Neural crest cell (in vitro differentiated cells): ENCODE results near the gene TEAD1. TPM values are rescaled to one million over a fixed set of nuclear protein-coding genes. Genes with fewer than 3 reads are reported as not detected.
A peak's percentile ranks its signal among the peaks of the same experiment; 100 is the strongest.

Source experiments
- DNase-seq: peaks from one replicate; pipeline ENCODE4 v3.0.0; 2021; ENCODE audit warnings: low read depth, mixed read lengths, low spot score
- H3K27ac Mint-ChIP-seq: one replicate; pipeline ENCODE4 v1.8.0; 2021; ENCODE audit warnings: mild to moderate bottlenecking, mixed read lengths; ENCODE audit not compliant: unreplicated experiment
- H3K27me3 Mint-ChIP-seq: 2 replicates; pipeline ENCODE4 v1.8.0; 2021; ENCODE audit warnings: low read depth, mild to moderate bottlenecking, mixed read lengths
- H3K36me3 Mint-ChIP-seq: 2 replicates; pipeline ENCODE4 v1.8.0; 2021; ENCODE audit warnings: low read depth, mild to moderate bottlenecking, mixed read lengths
- H3K4me1 Mint-ChIP-seq: 2 replicates; pipeline ENCODE4 v1.8.0; 2021; ENCODE audit warnings: mixed read lengths
- H3K4me3 Mint-ChIP-seq: one replicate; pipeline ENCODE4 v1.8.0; 2021; ENCODE audit warnings: mild to moderate bottlenecking, mixed read lengths
- H3K9me3 Mint-ChIP-seq: 2 replicates; pipeline ENCODE4 v1.8.0; 2021; ENCODE audit warnings: mixed read lengths
- total RNA-seq: library from RNA; stranded (reverse); gene quantifications from 2 replicates; pipeline ENCODE4 v1.2.1, GENCODE V29; 2021
- TF ChIP-seq, protein P1 (sequence below): fragments of 200-600 bp; sonication (generic); conservative IDR thresholded peaks from 2 replicates; pipeline ENCODE4 v1.5.0; 2021; ENCODE audit warnings: antibody characterized with exemption, mild to moderate bottlenecking

The TEAD1 gene
- total RNA-seq, 1 donor from 2014 or later: 84.1 TPM

DNA sequence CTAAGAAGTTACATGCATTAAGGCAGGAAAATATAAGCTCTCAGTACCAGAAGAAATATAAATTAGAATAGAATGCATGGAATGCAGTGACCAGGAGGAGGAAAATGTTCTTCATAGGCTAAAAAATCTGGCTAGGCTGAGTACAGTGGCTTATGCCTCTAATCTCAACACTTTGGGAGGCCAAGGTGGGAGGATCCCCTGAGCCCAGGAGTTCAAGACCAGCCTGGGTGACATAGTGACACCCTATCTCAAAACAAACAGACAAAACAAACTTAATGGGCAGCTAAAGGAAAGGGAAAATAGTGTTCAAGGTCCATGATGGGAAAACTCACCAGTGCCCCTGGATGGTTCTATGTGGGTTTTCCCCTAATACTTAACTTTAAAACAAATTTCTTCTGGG lies 256.6 kb downstream of the TEAD1 start:
- Mint-ChIP-seq H3K27me3 (no peaks in the 10 kb centered on the region), H3K36me3 (peaks cover 23% of the 10 kb centered on the region), H3K4me3 (no peak overlapping the region), H3K27ac (no peak overlapping the region), H3K9me3 (peaks cover 2% of the 10 kb centered on the region), H3K4me1 (no peaks in the 10 kb centered on the region)
- TF ChIP-seq, protein P1, sequence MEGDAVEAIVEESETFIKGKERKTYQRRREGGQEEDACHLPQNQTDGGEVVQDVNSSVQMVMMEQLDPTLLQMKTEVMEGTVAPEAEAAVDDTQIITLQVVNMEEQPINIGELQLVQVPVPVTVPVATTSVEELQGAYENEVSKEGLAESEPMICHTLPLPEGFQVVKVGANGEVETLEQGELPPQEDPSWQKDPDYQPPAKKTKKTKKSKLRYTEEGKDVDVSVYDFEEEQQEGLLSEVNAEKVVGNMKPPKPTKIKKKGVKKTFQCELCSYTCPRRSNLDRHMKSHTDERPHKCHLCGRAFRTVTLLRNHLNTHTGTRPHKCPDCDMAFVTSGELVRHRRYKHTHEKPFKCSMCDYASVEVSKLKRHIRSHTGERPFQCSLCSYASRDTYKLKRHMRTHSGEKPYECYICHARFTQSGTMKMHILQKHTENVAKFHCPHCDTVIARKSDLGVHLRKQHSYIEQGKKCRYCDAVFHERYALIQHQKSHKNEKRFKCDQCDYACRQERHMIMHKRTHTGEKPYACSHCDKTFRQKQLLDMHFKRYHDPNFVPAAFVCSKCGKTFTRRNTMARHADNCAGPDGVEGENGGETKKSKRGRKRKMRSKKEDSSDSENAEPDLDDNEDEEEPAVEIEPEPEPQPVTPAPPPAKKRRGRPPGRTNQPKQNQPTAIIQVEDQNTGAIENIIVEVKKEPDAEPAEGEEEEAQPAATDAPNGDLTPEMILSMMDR: no peak
- DNase-seq: no peak

DNA sequence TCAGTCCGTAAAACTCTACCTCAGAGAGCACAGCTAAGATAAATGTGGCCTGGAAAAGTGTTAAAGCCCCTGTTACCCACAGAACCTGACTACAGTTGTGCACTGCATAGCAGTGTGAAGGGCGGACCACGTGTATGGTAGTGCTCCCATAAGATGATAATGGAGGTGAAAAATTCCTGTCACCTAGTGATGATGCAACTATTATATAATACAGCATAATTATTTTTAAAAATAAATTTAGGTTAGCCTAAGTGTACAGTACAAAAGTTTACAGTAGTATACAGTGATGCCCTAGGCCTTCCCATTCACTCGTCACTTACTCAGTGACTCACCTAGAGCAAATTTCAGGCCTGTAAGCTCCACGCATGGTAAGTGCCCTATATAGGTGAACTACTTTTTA lies 258.3 kb downstream of the TEAD1 start:
- Mint-ChIP-seq H3K27ac (no peak overlapping the region), H3K36me3 (peaks cover 20% of the 10 kb centered on the region), H3K4me1 (no peaks in the 10 kb centered on the region), H3K9me3 (peaks cover 2% of the 10 kb centered on the region), H3K4me3 (no peak overlapping the region), H3K27me3 (no peaks in the 10 kb centered on the region)
- no peak for DNase-seq
- TF ChIP-seq, protein P1: no peak

DNA sequence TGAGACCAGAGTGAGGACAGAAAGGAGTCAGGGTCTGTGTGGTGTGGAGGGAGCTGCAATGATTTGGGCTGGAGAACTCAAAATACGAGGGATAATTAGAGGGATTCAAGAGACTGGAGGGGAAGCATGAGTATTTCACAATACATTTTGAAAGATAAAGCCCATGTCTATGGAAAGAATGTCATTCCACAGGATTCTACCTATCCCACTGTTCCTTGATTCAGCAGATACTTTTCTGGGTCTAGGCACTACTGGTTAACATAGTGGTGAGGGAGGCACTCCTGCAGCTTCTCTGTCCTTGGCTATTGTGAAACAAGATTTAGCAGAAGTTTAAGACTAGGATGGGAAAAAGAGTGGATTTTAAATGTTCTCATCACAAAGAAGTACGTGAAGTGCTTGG lies 262.0 kb downstream of the TEAD1 start:
- no peak overlapping the region for H3K4me3 Mint-ChIP-seq
- H3K9me3 Mint-ChIP-seq: peaks cover 2% of the 10 kb centered on the region
- DNase-seq: no peak
- peak overlapping the region; percentile 80 for H3K27ac Mint-ChIP-seq
- no peaks in the 10 kb centered on the region for H3K27me3 Mint-ChIP-seq
- peaks cover 32% of the 10 kb centered on the region for H3K36me3 Mint-ChIP-seq
- TF ChIP-seq, protein P1: no peak
- H3K4me1 Mint-ChIP-seq: no peaks in the 10 kb centered on the region

DNA sequence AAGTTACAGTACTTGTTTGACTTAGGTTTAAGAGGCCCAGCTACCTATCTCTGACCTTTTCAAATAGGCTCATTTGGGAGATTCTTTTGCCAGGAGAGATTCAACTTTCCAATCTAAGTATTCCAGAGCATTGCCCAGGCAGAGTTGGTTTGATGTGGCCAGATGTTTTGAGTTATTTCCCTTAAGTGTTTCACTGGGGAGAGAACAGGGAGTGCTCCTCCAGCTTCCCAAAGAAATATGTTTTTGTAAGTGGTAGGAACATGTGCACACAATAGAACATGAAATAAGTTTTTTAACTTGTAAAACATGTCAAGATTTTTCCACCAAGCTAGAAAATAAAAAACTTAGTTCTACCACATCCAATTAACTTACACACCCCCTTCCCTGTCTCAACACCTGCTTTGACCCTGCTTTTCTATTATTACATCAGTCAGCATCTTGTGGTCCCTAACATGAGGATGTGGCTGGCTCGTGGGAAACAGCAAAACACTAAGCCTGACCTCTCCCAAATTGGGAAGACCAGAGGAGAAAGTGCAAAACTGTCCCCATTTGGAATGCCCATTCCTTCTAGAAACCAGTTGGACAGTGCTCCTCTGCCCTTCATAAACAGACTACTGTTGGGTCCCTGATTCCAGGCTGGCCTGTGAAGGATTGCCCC lies 264.5 kb downstream of the TEAD1 start:
- H3K36me3 Mint-ChIP-seq: peaks cover 37% of the 10 kb centered on the region
- H3K9me3 Mint-ChIP-seq: no peaks in the 10 kb centered on the region
- no peaks in the 10 kb centered on the region for H3K4me1 Mint-ChIP-seq
- no peak overlapping the region for H3K27ac Mint-ChIP-seq
- TF ChIP-seq, protein P1: no peak
- H3K27me3 Mint-ChIP-seq: no peaks in the 10 kb centered on the region
- H3K4me3 Mint-ChIP-seq: no peak overlapping the region
- no peak for DNase-seq

DNA sequence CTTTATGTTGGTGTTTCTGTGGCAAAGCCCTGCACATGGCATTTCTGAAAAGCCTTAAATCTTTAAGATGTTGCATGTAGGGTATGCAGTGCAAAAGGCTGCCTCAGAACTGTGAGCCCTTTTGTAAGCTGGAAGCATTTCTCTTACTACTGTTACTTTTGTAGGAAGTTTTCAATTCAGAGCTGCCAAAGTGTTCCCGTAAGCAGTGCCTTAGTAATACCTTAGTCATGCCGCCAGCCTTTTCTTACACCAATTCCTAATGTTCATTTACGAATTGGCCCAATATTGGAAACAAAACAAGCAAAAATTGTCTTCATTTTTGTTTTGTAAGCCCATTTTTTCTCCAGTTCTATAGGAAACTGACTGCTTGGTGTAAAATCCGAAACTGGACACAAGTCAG lies 267.4 kb downstream of the TEAD1 start:
- H3K27ac Mint-ChIP-seq: no peak overlapping the region
- TF ChIP-seq, protein P1: no peak
- no peaks in the 10 kb centered on the region for H3K27me3 Mint-ChIP-seq
- H3K36me3 Mint-ChIP-seq: peaks cover 35% of the 10 kb centered on the region
- H3K9me3 Mint-ChIP-seq: peaks cover 2% of the 10 kb centered on the region
- no peak for DNase-seq
- peaks cover 4% of the 10 kb centered on the region for H3K4me1 Mint-ChIP-seq
- no peak overlapping the region for H3K4me3 Mint-ChIP-seq
